ENCODE data around the gene ZNF143. TPM values are rescaled to one million over a fixed set of nuclear protein-coding genes. Genes with fewer than 3 reads are reported as not detected.
A peak's percentile ranks its signal among the peaks of the same experiment; 100 is the strongest.

ZNF143 gene
- total RNA-seq, 1 donor from 2014 or later = 28.3 TPM

DNA sequence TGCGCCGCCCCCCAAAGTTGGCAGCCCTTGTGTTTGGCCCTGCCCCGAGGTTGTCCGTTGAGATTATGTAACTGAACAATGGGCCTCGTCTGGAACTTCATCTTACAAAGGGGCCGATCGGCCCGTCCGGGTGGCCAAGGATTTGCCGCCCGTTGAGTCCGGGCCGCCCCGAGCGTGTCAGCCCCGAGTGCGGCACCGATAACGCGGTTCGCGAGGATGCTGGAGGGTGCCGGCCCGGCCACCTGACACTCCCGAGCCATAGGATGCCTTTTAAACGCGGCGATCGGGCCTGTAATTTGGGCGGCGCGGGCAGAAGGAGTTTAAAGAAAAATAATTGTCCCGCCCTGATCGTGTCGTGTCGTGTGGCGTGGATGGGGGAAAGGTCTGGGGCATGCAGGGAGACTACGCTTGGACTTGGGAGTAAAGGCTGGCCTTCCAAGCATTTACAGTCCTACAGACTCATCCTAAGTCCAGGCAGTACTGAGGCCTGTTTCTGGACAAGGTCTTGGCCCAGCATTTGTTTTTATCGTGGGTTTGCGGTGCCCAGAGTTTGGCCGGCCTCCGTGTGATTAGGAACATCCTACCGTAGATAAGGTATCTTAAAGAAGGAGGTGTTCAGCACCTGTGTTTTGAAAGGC lies 113.9 kb downstream of the ZNF143 start:
- peaks cover 8% of the 10 kb centered on the region for H3K36me3 Mint-ChIP-seq (ENCODE audit: low read depth, unreplicated experiment)
- peak overlapping the region; percentile 89 for H3K4me3 ChIP-seq (ENCODE audit: insufficient read depth, low read depth, low read length)
- H3K9me3 ChIP-seq (ENCODE audit: insufficient read depth, low read depth, low read length) = no peaks in the 10 kb centered on the region
- peak overlapping the region; percentile 97 for H3K4me3 Mint-ChIP-seq (ENCODE audit: unreplicated experiment)
- TF ChIP-seq, protein P1, sequence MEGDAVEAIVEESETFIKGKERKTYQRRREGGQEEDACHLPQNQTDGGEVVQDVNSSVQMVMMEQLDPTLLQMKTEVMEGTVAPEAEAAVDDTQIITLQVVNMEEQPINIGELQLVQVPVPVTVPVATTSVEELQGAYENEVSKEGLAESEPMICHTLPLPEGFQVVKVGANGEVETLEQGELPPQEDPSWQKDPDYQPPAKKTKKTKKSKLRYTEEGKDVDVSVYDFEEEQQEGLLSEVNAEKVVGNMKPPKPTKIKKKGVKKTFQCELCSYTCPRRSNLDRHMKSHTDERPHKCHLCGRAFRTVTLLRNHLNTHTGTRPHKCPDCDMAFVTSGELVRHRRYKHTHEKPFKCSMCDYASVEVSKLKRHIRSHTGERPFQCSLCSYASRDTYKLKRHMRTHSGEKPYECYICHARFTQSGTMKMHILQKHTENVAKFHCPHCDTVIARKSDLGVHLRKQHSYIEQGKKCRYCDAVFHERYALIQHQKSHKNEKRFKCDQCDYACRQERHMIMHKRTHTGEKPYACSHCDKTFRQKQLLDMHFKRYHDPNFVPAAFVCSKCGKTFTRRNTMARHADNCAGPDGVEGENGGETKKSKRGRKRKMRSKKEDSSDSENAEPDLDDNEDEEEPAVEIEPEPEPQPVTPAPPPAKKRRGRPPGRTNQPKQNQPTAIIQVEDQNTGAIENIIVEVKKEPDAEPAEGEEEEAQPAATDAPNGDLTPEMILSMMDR (IDR thresholded peaks at IDR 0.05; ENCODE audit: insufficient read depth, low read depth, low read length) = no peak
- no peak for TF ChIP-seq EZH2 (IDR thresholded peaks at IDR 0.05; ENCODE audit: insufficient read depth, low read length)
- H3K9ac ChIP-seq (ENCODE audit: low read length) = peak overlapping the region; percentile 100
- FAIRE-seq (no peak), DNase-seq (ENCODE audit: low read depth) (peak; percentile 34)
- no peak overlapping the region for H2AFZ ChIP-seq (ENCODE audit: low read depth, low read length)
- peaks cover 32% of the 10 kb centered on the region for H3K36me3 ChIP-seq (ENCODE audit: insufficient read depth, low read length)
- peaks cover 6% of the 10 kb centered on the region for H4K20me1 ChIP-seq (ENCODE audit: insufficient read depth, low read length)
- H3K27ac ChIP-seq (ENCODE audit: low read depth, low read length) = peak overlapping the region; percentile 97
- H3K27me3 ChIP-seq (ENCODE audit: insufficient read depth, low read length) = no peaks in the 10 kb centered on the region
- H3K79me2 ChIP-seq (ENCODE audit: insufficient read depth, low read length) = peaks cover 65% of the 10 kb centered on the region
- peak overlapping the region; percentile 95 for H3K4me2 ChIP-seq (ENCODE audit: low read length)
- peaks cover 20% of the 10 kb centered on the region for H3K4me1 ChIP-seq (ENCODE audit: insufficient read depth, low read length)
- no peaks in the 10 kb centered on the region for H3K27me3 Mint-ChIP-seq (ENCODE audit: low read depth, unreplicated experiment)
- H3K4me1 Mint-ChIP-seq (ENCODE audit: low read depth, unreplicated experiment) = peaks cover 12% of the 10 kb centered on the region
- no peaks in the 10 kb centered on the region for H3K9me3 Mint-ChIP-seq (ENCODE audit: unreplicated experiment)
- peak overlapping the region; percentile 91 for H3K27ac Mint-ChIP-seq (ENCODE audit: unreplicated experiment)

DNA sequence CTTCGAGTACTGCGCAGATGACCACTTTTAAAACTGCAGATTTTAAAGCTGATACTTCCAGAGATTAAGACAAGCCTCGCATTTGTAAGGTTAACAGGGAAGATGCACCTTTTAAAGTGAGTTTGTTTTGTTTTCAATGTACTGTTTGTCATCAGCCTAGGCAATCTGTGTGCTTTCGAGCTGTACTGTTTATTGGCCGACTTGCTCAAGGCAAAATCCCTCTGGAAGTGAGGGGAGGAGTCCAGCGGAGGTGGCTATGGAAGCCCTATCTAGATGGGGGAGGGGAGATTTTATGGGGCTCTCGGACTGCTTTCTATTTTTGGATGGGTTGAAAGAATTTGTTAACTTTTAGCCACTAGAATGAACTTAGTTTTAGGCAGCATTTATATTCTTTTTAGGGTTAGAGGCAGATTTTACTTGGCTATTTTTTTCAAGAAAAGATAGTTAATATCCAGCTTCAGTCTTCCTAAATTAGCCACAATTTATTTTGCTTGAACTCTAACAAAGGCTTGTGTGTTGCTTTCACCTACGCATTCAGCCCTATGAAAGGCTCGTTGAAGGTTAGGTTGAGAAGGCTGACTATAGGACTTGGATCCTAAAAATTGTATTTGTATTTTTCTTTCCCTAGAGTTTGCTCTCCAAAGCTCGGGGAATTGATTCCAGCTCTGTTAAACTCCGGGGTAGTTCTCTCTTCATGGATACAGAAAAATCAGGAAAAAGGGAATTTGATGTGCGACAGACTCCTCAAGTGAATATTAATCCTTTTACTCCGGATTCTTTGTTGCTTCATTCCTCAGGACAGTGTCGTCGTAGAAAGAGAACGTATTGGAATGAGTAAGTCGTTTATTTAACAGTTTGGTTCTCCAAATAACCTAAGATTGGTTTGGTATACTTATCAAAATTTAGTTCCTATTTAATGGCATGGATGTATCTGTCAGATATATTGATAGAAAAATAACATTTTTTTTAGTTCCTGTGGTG lies 114.7 kb downstream of the ZNF143 start:
- Histone ChIP-seq H4K20me1 (ENCODE audit: insufficient read depth, low read length) (peaks cover 9% of the 10 kb centered on the region), H3K79me2 (ENCODE audit: insufficient read depth, low read length) (peaks cover 74% of the 10 kb centered on the region), H3K9me3 (ENCODE audit: insufficient read depth, low read depth, low read length) (no peaks in the 10 kb centered on the region), H2AFZ (ENCODE audit: low read depth, low read length) (no peak overlapping the region), H3K4me1 (ENCODE audit: insufficient read depth, low read length) (peaks cover 18% of the 10 kb centered on the region), H3K36me3 (ENCODE audit: insufficient read depth, low read length) (peaks cover 39% of the 10 kb centered on the region), H3K4me2 (ENCODE audit: low read length) (peak overlapping the region; percentile 95), H3K9ac (ENCODE audit: low read length) (peak overlapping the region; percentile 100), H3K27me3 (ENCODE audit: insufficient read depth, low read length) (no peaks in the 10 kb centered on the region), H3K4me3 (ENCODE audit: insufficient read depth, low read depth, low read length) (peak overlapping the region; percentile 89), H3K27ac (ENCODE audit: low read depth, low read length) (peak overlapping the region; percentile 97)
- DNase-seq (ENCODE audit: low read depth) = peak; percentile 79
- H3K27ac Mint-ChIP-seq (ENCODE audit: unreplicated experiment) = peak overlapping the region; percentile 91
- H3K27me3 Mint-ChIP-seq (ENCODE audit: low read depth, unreplicated experiment) = no peaks in the 10 kb centered on the region
- H3K4me1 Mint-ChIP-seq (ENCODE audit: low read depth, unreplicated experiment) = peaks cover 9% of the 10 kb centered on the region
- H3K36me3 Mint-ChIP-seq (ENCODE audit: low read depth, unreplicated experiment) = peaks cover 8% of the 10 kb centered on the region
- no peaks in the 10 kb centered on the region for H3K9me3 Mint-ChIP-seq (ENCODE audit: unreplicated experiment)
- no peak for TF ChIP-seq EZH2 (IDR thresholded peaks at IDR 0.05; ENCODE audit: insufficient read depth, low read length)
- TF ChIP-seq, protein P1 (IDR thresholded peaks at IDR 0.05; ENCODE audit: insufficient read depth, low read depth, low read length) = no peak
- peak; percentile 13 for FAIRE-seq
- peak overlapping the region; percentile 97 for H3K4me3 Mint-ChIP-seq (ENCODE audit: unreplicated experiment)
